GM13977 (cell line): ENCODE measurements around the gene CACHD1.

Experiments used
- DNase-seq: peaks from one replicate; pipeline ENCODE4 v3.0.0; 2012; ENCODE audit warnings: low spot score
- in situ Hi-C: fragments of 300-500 bp; cut with MboI; formaldehyde crosslinking; loops from one replicate; pipeline ENCODE4 v1.12.0; 2022; ENCODE audit warnings: low sequenced_read_pairs, low pct_unique_long_range_greater_than_20kb, mixed read lengths, inconsistent platforms; ENCODE audit not compliant: unreplicated experiment
- TF ChIP-seq, protein P1 (sequence below): IDR thresholded peaks from 2 replicates; pipeline ENCODE4 v1.5.1; 2012; ENCODE audit warnings: mild to moderate bottlenecking, control low read depth; ENCODE audit not compliant: insufficient read depth; ENCODE audit errors: extremely low read depth, missing control alignments

Gene CACHD1

DNA sequence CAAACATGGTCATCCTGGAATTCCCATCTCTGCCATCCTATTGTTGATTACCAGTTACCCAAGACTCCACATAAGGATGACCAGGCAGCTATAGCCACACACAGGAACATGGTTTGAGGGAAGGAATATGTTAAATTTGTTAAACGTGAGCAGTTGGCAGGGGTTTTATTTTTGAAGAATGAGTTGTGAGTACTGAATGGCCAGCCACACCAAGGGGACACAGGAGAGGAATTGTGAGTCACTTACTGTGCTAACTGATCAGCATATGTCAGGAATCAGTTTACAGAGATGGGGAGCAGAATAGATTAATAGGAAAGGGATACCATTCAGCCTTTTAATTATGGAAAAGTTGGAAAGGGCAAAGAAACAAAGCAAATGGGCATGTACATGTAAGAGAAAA lies 235.7 kb downstream of the CACHD1 start:
- in situ Hi-C loops, result no loop called here
- no peak for DNase-seq
- TF ChIP-seq, protein P1, sequence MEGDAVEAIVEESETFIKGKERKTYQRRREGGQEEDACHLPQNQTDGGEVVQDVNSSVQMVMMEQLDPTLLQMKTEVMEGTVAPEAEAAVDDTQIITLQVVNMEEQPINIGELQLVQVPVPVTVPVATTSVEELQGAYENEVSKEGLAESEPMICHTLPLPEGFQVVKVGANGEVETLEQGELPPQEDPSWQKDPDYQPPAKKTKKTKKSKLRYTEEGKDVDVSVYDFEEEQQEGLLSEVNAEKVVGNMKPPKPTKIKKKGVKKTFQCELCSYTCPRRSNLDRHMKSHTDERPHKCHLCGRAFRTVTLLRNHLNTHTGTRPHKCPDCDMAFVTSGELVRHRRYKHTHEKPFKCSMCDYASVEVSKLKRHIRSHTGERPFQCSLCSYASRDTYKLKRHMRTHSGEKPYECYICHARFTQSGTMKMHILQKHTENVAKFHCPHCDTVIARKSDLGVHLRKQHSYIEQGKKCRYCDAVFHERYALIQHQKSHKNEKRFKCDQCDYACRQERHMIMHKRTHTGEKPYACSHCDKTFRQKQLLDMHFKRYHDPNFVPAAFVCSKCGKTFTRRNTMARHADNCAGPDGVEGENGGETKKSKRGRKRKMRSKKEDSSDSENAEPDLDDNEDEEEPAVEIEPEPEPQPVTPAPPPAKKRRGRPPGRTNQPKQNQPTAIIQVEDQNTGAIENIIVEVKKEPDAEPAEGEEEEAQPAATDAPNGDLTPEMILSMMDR, result no peak

DNA sequence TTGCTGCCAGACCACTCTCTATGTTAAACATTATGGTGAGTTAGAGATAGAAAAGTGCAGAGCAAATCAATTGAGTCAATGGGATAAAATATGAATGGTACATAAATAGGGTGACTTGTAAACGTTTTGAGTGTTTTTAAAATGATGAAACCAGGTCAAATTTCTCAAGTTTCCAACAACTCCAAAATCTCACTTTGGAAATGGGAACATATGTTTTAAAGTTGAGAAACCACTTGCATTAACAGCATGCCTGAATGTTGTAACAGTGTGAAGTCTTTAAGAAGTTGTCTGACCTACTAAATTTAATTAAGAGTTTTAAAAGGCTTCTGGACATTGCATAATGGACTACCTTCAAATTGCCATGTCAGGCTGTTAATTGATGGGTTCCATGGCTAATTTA lies 241.3 kb downstream of the CACHD1 start:
- in situ Hi-C loops, result no loop called here
- DNase-seq, result no peak
- TF ChIP-seq, protein P1, result no peak

DNA sequence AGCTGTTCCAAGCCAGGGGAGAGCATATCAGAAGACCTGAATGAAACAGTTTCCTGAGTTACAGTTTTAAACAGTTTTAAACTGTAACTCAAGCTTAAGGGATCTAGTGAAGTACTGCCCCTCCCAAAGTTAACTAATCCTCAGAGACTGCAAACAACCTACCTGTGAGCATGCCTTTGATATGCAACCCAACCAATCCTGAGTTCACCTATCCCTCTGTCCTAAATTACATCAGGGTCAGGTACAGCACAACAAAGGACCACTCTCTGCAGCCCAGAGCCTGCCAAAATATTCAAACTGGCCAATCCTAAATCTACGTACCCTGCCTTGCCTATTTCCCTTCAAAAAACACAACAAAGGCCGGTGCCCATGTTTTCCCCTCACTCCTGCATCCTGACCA lies 242.1 kb downstream of the CACHD1 start:
- in situ Hi-C loops, result no loop called here
- no peak for DNase-seq
- TF ChIP-seq, protein P1, result no peak

DNA sequence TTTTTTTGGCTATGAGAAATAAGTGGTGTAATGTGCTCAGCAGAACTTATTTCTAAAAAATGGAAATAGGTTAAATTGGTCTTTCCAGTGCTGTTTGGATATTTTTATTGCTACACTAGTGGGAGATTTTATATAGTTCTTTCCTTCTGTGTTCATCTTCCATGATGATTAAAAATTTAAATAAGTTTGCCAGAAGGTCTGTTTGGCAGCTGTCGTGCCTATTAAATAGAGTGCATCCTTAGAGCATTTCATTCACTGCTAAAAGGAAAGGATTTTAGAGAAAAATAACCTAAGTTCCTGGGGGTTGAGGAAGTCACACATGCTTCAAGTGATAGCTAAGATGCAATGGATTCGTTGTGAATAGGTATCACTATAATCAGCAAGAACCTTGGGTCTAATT lies 245.3 kb downstream of the CACHD1 start:
- in situ Hi-C loops, result no loop called here
- no peak for DNase-seq
- TF ChIP-seq, protein P1, result no peak

DNA sequence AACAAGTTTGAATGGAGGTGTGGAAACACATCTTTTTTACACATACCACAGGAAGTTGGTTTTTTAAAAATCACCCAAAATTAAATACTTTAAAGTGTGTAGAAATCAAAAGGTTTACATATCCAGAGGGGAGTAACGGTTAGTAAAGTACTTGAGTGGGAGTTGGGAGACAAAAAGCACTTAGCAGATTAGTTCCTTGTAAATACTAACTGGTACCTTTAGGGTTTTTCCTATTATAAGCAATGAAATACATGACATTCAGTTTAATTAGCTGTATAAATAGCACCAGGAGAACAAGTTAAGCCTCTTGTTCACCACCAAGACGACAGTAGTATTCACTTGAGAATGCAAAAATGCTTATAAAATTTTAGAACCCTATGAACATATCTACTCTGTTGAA lies 251.2 kb downstream of the CACHD1 start:
- no peak for DNase-seq
- TF ChIP-seq, protein P1, result no peak
- in situ Hi-C loops, result no loop called here

DNA sequence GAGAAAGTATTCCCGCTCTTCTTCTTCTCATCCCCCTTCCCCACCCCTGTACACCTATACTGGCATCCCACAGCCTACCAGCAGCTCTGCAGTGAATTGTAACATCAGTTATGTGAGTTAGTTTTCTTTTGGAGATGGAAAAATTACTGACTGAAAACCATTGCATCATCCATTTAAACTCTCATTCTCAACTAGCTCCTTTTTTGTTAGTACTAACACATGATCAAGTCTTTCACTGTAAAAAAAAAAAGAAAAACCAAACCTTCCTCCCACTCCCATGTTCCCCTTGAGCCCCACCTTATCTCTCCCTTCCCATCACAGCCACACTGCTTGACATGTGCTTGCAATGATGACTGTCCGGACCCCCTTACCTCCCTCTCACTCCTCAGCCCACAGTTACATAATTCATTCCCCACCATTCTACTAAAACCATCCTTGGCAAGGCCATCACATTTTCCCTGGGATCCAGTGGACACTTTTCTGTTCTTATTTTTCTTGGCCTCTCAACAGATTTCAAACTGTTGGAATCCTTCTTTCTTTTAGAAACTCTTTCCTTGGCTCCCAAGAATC lies 251.7 kb downstream of the CACHD1 start:
- TF ChIP-seq, protein P1, result no peak
- in situ Hi-C loops, result no loop called here
- DNase-seq, result no peak

DNA sequence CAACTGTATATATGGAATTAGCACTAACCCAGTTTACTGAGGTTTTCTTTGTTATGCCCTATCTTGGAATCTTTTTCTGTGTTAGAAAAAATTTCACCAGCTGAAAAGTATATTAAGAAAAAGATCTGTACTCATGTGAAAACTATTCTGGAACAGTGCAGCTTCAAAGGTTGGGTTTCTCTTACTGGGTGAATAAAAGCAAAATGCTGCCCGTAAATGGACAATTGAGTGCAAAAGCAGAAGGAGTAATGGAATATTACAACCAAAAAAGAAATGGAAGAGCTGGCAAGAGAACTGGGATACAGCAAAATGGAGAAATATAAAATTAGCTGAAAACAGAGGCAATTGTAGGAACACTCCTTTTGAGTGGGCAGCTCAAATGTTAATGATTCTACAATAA lies 257.9 kb downstream of the CACHD1 start:
- no peak for DNase-seq
- in situ Hi-C loops, result no loop called here
- TF ChIP-seq, protein P1, result no peak
